GM18508 (cell line): ENCODE data around the gene INPP4B.

Source experiments
- ATAC-seq: cut with Tn5 transposase; IDR thresholded peaks from one replicate; pipeline ENCODE4 v1.9.1; 2021; ENCODE audit warnings: moderate number of reproducible peaks; ENCODE audit not compliant: insufficient read depth, unreplicated experiment

Gene INPP4B

DNA sequence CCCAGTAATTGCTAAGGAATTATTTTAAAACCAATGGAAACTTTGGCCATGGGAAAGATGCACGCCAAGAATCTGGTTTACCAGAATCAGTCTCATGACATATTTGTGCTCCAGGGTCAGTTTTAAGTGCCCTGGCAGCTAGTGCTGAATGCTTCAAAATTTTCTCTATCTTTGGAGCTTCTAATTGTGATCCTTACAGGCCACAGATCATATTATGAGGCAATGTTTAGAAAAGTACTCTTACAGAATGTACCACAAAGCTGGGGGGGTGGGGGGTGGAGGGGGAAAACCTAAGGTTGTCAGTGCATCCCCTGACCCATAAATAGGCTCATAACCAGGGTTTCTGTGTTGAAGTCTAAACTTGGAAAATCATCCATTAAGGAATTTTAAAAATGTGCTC lies 514.5 kb downstream of the INPP4B start:
- no peak for ATAC-seq

- no peak for ATAC-seq
These were observed 515.0 kb downstream of the INPP4B start for GRCh38 chr4:142331132-142331531.

DNA sequence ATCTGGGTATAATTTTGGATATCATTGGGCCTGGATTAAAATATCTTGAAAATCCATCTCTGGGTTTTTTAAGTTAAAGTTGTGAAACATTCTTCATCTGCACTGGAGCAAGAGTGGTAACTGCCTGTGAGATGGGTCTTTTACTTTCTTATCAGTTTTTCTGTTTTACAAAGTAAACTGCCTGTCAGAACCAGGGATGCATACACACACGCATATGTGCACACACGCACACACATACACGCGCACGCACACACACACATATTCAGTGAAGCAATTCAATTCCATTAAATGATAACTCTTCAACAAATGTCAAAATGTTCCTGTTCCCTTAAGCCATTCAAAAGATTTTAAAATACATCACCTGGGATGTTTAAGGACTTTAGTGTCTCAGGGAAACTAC lies 515.8 kb downstream of the INPP4B start:
- no peak for ATAC-seq

GRCh38 chr4:142329313-142329712 lies 516.8 kb downstream of the INPP4B start:
- no peak for ATAC-seq

DNA sequence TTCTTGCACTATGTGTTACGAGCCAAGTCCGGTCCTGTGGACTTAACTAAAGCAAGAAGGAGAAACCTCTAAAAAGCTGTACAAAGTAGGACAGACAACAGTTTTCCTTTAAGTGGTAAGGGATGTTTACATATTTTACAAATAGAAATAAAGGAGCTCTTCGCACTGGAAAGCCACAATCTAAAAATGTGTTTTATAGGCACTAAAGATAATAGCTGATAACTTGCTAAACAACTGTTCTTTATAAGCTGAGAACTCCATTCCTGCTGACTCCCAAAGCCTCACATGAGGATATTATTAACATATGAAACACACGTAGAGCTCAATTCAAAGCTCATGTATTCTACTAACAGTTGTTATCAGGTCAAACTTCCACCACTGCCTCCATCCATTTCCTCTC lies 519.9 kb downstream of the INPP4B start:
- ATAC-seq: no peak

GRCh38 chr4:142324572-142324971 lies 521.5 kb downstream of the INPP4B start:
- ATAC-seq: no peak

- ATAC-seq: no peak
These were observed 523.1 kb downstream of the INPP4B start for GRCh38 chr4:142322996-142323395.

DNA sequence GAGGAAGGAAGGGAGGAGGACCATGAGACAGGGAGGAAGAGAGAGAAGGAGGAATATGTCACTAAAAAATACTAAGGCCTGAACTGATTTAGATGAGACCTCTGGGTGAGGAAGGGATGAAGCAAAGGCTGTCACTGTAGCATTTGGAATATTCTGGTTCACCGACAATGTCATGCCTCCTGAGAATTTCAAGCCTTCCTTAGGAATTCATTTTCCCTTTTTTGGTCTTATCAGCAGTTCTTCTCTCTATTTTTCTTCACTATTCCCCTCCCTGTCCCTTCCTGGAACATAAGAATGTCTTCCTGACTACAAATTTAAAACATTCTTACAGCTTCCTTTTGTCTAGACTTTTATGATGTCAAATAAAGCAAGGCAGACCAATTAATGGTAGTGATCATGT lies 527.8 kb downstream of the INPP4B start:
- ATAC-seq: no peak

DNA sequence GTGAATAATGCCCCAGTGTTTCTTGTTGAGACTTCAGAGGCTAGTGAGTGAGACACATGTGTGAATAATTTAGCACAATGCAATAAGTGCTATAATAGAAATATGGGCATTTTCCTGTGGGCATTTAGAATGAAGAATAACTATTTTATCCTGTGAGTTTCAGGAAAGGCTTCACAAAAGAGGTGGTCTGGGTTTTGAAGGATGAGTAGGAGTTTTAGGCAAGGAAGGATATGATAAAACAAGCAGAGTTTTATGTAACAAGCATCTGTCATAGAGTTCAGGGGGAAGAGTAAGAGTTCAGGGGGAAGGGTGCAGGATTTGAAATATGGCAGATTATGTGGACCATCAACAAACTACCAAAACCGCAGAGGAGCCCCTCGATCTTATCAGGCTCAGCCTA lies 529.2 kb downstream of the INPP4B start:
- no peak for ATAC-seq

- ATAC-seq: no peak
These were observed 530.1 kb downstream of the INPP4B start for GRCh38 chr4:142316025-142316424.

GRCh38 chr4:142314686-142315085 lies 531.4 kb downstream of the INPP4B start:
- no peak for ATAC-seq

DNA sequence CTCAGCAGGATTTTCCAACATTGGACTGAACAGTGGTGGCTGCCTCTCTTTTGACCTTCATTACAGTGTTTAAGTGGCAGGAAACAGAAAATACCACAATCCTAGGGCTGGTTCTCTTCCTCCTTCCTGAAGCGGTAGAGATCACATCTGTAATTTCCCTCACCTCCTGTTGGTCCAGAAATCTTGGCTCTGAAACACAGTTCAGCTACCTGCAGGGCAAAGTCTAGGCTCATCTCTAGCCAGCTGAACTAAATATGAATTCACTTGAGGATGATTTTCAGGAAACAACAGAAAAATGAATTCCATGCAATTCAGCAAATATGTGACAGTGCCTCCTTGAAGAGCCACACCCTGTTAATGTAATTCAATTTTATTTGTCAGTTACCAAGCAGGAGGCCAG lies 531.9 kb downstream of the INPP4B start:
- ATAC-seq: no peak

GRCh38 chr4:142312391-142312790 lies 533.7 kb downstream of the INPP4B start:
- ATAC-seq: no peak

GRCh38 chr4:142311916-142312315 lies 534.2 kb downstream of the INPP4B start:
- ATAC-seq: no peak

- ATAC-seq: no peak
These were observed 536.3 kb downstream of the INPP4B start for GRCh38 chr4:142309772-142310171.

DNA sequence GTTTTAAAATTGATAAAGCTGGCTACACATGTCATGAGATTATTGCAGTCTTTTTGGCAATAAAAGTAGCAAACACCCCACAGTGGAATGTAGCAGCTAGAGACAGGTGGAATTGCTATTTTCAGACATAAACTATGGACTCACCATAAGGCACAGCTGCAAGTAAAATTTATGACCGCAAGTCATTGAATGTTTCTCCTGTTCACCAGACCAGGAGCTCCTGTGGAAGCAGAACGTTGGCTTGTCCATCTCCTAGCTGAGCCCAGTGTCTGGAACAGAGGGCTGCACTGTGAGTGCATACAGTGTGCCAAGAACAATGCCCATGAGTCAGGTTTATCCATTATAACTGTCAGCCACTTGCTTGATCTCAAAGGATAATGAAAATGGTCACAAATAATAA lies 538.2 kb downstream of the INPP4B start:
- ATAC-seq: no peak

DNA sequence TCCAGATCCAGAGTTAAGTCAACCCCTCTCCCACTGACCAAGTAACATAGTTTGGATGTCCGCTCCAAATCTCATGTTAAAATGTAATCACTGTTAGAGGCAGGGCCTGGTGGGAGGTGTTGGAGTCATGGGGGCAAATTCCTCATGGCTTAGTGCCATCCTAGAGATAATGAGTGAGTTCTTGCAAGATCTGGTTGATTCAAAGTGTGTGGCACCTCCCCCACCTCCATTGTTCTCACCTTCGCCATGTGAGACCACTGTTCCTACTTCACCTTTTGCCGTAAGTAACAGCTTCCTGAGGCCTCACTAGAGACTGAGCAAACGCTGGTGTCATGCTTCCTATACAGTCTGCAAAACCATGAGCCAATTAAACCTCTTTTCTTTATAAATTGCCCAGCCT lies 548.8 kb downstream of the INPP4B start:
- ATAC-seq: no peak

GRCh38 chr4:142293536-142293935 lies 552.6 kb downstream of the INPP4B start:
- ATAC-seq: no peak

DNA sequence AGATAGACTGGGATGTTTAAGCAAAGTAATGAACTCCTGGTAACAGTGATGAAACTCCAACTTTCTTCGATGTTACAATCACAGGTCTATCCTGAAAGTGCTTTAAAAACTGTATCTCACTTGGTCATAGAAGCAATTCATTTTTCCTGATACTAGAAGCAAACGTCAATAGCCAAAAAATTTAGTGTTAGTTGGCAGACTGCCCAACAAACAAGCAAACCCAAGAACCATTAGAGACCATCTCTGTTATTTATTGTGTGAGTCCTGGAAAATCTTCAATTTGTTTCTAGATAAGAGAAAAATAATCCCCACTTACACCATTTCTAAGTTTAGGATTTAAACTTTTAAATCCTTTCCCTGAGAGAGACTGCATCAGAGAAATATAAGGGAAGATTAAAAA lies 553.9 kb downstream of the INPP4B start:
- ATAC-seq: no peak

GRCh38 chr4:142291299-142292050 lies 554.6 kb downstream of the INPP4B start:
- ATAC-seq: no peak

DNA sequence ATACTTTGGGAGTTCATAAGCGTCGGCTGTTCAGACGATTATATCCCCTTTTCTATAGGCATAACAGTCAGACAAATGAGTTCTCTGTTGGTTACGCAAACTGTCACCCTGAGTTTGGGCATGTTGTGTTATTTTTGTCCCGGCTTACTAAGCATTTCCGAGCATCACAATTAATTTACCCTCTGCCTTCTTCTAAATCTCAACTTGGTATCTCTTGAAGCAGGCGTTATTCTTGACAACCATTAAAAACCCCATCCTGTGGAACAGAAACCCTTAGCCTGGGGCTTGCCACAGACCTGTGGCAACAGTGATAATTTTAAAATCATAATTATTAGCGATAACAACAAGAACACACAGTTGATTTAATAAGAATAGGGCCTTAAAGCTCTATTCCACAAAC lies 558.7 kb downstream of the INPP4B start:
- ATAC-seq: no peak

DNA sequence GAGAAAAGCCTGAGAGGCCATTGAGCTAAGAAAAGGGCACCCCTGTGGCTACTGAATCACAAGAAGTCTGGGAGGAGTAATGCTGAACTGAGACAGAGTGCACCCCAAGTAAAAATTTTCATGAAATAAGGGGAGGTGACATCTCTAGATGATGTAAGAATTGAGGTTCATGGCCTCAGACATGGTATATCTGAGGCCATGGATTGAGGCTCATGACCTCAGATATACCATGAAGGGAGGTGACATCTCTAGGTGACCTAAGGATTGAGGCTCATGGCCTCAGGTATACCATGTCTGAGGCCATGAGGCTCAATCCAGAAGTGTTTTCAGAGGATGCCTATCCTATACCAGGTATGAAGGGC lies 560.9 kb downstream of the INPP4B start:
- ATAC-seq: no peak
